Measurements from ENCODE around the gene PYGO2. TPM values are rescaled to one million over a fixed set of nuclear protein-coding genes. Genes with fewer than 3 reads are reported as not detected.

Gene PYGO2
- total and polyA plus RNA-seq, 2 of the 8 experiments (the other 6 are each of a cell fraction or from before 2014, with no cell fraction given): 31.0 to 31.6 TPM

DNA sequence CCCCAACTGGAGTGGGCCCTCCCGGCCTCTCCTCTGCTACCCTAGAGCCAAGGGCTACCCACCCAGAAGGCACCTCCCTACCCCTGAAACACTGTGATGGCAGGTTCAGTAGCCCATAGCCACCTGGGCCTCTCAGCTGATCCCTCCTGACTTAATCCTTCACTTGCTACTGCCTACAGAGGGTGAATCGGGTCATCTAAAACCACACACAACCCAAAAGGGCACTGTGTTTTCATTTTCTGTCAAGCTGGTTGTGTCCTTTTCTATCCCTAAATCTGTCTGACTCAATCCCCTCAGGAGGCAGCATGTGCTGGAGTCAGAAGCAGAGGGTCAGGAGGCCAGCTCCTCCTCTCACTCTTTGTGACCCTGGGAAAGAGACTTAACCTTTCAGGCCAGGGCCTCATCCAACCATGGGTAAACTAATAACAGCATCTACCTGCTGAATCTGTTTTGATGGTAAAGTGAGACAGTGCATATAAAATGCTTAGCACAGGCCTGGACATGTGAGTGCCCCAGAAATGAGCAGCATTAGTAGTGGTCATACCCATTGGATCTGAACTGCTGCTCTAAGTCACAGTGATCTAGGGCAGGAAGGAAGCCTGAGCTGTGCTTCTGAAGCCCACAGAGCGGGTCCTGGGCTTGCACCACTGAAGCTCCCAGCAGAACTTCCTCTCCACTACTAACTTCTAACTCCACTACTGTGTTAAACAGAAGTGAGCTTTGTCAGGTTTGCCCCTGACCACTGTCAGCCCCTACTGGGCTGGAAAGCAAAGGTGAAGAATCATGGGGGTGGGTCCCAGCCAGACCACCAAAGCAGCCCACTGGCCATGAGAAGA is 36.0 kb downstream of the PYGO2 start:
- no peak for FAIRE-seq
- POLR2A ChIA-PET (ENCODE audit: partially characterized antibody): interaction anchor here (0.6 to 1.5 kb wide), 3 partner anchors 11 to 179 kb away, joined by 4 to 5 read pairs (median 4); partner anchors contain the start of gene PMVK

More for the DNA sequence above, 36.0 kb downstream of the PYGO2 start:
- WGBS, 2 experiments (ENCODE audit: extremely low coverage in 1 of 2, insufficient coverage in 1 of 2, insufficient read length in 1 of 2, insufficient replicate concordance in 2 of 2, low coverage in 1 of 2, low lambda C conversion rate in 2 of 2, missing lambda C conversion rate in 1 of 2): 90% methylated on average over 3 of the region's 3 CpGs; no CpG with 5 or more reads in 1 of the 2 experiments
- CTCF ChIA-PET (ENCODE audit: partially characterized antibody): interaction anchor here (0.6 to 1.4 kb wide), 5 partner anchors 9 to 92 kb away, joined by 3 to 5 read pairs (median 4); no protein-coding TSS in a partner anchor
- no peaks in the 10 kb centered on the region for H4K20me1 ChIP-seq (replicated peaks in 1 of 2; ENCODE audit: control insufficient read depth in 1 of 2, insufficient read depth in 2 of 2, low read length in 2 of 2)
- no peak overlapping the region for H3K4ac ChIP-seq (replicated peaks; ENCODE audit: insufficient read length, low read depth, low read length)
- H3K4me2 ChIP-seq (ENCODE audit: insufficient read depth in 1 of 2, low read depth in 2 of 2, low read length in 2 of 2): no peak overlapping the region
- no peak overlapping the region for H2BK12ac ChIP-seq (ENCODE audit: low read depth, low read length)
- no peak overlapping the region for H2AK5ac ChIP-seq (ENCODE audit: low read depth, low read length)
- H2BK5ac ChIP-seq (ENCODE audit: low read depth, low read length): no peak overlapping the region
- H3K27me3 ChIP-seq (replicated peaks in 1 of 4; ENCODE audit: control insufficient read depth in 3 of 4, extremely low read depth in 1 of 4, insufficient read depth in 3 of 4, low read length in 3 of 4): no peaks in the 10 kb centered on the region
- no peak overlapping the region for H2AFZ ChIP-seq (ENCODE audit: low read length)
- H2BK15ac ChIP-seq (ENCODE audit: low read length): no peak overlapping the region
- H3K23ac ChIP-seq (ENCODE audit: insufficient read length): no peak overlapping the region
- H3K79me2 ChIP-seq (ENCODE audit: control insufficient read depth in 1 of 2, insufficient read depth in 2 of 2, low read length in 2 of 2): no peaks in the 10 kb centered on the region
- no peak overlapping the region for H3K4me3 ChIP-seq (ENCODE audit: extremely low read depth in 1 of 4, insufficient read depth in 2 of 4, low read depth in 3 of 4, low read length in 4 of 4)
- TF ChIP-seq KDM4A (IDR thresholded peaks at IDR 0.05; ENCODE audit: low read depth, low read length, severe bottlenecking) (no peak), EP300 (IDR thresholded peaks at IDR 0.05; ENCODE audit: borderline replicate concordance in 1 of 2, low read depth in 2 of 2, low read length in 2 of 2) (no peak)
- H3K23me2 ChIP-seq (ENCODE audit: low read depth, low read length): 0 out of 2 replicates have a peak, but pooled peaks cover 2% of the 10 kb centered on the region
- H3K79me1 ChIP-seq (ENCODE audit: low read depth, low read length): no peaks in the 10 kb centered on the region
- H4K91ac ChIP-seq (replicated peaks; ENCODE audit: insufficient read length, low read length): no peak overlapping the region
- H3K9me3 ChIP-seq (ENCODE audit: insufficient read depth in 2 of 2, low read depth in 1 of 2, low read length in 1 of 2): no peaks in the 10 kb centered on the region; a peak in 1 of 4 replicates
- no peak overlapping the region for H3K27ac ChIP-seq (ENCODE audit: low read depth, low read length)
- H3K18ac ChIP-seq (ENCODE audit: extremely low read depth, low read length): no peak overlapping the region
- DNase-seq (ENCODE audit: low read depth in 1 of 2, low spot score in 2 of 2): no peak
- no peak overlapping the region for H4K5ac ChIP-seq (ENCODE audit: insufficient read length, low read depth, low read length)
- H3K56ac ChIP-seq (replicated peaks; ENCODE audit: insufficient read length, low read depth, low read length): no peak overlapping the region
- peaks cover 0 to 19% (median 8%) of the 10 kb centered on the region in 4 experiments; a peak in 3 of 8 replicates for H3K36me3 ChIP-seq (ENCODE audit: control insufficient read depth in 2 of 4, insufficient read depth in 4 of 4, low read length in 3 of 4)
- H3K9ac ChIP-seq (replicated peaks in 1 of 4; ENCODE audit: extremely low read depth in 1 of 4, low read depth in 3 of 4, low read length in 3 of 4): no peak overlapping the region
- H2BK120ac ChIP-seq (replicated peaks; ENCODE audit: low read depth, low read length): no peak overlapping the region
- H3K14ac ChIP-seq (ENCODE audit: insufficient read length): no peak overlapping the region
- no peak overlapping the region for H4K8ac ChIP-seq (ENCODE audit: extremely low read depth, insufficient read depth, low read length)
- no peaks in the 10 kb centered on the region for H3K4me1 ChIP-seq (replicated peaks in 1 of 4; ENCODE audit: control insufficient read depth in 3 of 4, insufficient read depth in 4 of 4, low read length in 3 of 4)
- H2BK20ac ChIP-seq (ENCODE audit: low read length): no peak overlapping the region

Data from H1 (cell line).